ENCODE data around the gene RSPH1.

Gene RSPH1

GRCh38 chr21:42461881-42462877, 33.8 kb downstream of the RSPH1 start:
- DNase-seq = no peak

DNA sequence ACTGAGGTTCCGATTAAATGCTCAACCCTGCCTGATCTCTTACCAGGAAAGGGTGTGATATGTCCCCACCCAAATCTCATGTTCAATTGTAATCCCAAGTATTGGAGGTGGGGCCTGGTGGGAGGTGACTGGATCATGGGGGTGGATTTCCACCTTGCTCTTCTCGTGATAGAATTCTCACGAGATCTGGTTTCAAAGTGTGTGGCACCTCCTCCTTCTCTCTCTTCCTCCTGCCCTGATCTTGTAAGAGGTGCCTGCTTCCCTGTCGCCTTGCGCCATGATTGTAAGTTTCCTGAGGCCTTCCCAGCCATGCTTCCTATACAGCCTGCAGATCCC, 34.9 kb downstream of the RSPH1 start:
- DNase-seq = no peak

GRCh38 chr21:42460391-42461184, 35.4 kb downstream of the RSPH1 start:
- DNase-seq = no peak

DNA sequence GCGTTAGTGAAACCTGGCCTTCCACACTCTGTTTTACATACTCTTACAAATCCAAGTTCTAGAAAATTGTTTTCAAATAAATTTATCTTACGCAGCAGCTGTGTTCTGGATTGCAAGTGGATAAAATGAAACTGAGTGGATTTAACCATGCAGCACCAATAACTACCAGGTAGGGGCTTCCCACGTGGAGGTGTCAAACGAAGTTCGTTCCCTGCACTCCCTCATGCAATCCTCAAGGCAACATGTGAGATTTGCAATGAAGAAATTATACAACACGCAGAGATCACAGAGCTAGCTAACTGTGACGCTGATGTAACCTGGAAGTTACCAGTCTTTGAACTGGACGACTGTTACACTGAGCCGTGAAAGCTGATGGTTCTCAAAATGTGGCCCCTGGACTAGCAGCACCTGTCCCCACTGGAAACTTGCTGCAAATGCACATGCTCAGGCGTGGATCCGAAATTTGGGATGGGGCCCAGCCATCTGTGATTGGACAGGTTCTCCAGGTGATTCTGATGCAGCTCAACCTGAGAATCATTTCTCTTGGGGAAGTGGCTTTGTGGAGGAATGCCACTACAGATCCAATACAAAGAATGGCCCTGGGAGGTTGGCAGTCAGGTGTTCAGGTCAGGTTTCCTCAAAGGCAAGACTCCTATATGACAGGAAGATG, 36.3 kb downstream of the RSPH1 start:
- no peak for DNase-seq

DNA sequence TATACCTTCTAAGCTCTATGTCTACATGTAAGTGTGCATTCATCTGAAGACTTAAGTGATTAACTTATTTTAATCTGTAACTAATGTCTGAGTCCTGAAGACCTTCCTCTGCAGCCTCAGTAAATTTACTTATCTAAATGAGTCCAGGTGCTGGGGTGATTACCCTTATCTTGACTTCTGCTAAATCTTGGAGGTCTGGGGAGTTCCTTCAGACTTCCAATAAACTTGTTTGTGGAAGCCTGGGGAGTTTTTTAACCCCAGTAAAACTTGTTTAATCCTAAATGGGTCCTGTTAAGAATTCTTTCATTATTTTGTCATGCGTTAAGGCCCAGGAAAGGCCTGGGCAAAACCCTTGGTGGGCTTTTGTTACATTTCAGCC, 37.0 kb downstream of the RSPH1 start:
- no peak for DNase-seq

GRCh38 chr21:42456457-42456856, 39.6 kb downstream of the RSPH1 start:
- no peak for DNase-seq

GRCh38 chr21:42455754-42456440, 40.1 kb downstream of the RSPH1 start:
- no peak for DNase-seq

- DNase-seq = no peak
Measured at GRCh38 chr21:42455196-42455595, 40.8 kb downstream of the RSPH1 start.

DNA sequence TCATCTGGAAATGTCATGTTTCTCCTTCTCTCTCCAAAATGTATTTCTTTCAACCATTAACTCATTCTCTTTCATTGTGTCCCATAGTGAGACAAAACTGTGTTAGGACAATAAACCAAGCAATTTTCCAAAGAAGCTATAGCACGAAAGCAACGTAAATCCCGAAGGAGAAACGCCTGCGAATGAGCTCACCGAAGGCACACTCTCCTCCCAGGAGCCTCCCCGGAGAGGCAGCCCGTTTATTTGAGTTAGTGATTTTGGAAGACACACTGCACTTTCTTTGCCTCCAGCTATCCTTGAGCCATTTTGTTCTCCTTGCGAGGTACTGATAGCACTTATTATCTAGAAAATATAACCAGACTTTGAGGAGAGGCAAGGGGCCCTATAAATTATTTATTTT, 41.2 kb downstream of the RSPH1 start:
- DNase-seq = no peak

- DNase-seq = no peak
Measured at GRCh38 chr21:42453986-42454570, 41.9 kb downstream of the RSPH1 start.

DNA sequence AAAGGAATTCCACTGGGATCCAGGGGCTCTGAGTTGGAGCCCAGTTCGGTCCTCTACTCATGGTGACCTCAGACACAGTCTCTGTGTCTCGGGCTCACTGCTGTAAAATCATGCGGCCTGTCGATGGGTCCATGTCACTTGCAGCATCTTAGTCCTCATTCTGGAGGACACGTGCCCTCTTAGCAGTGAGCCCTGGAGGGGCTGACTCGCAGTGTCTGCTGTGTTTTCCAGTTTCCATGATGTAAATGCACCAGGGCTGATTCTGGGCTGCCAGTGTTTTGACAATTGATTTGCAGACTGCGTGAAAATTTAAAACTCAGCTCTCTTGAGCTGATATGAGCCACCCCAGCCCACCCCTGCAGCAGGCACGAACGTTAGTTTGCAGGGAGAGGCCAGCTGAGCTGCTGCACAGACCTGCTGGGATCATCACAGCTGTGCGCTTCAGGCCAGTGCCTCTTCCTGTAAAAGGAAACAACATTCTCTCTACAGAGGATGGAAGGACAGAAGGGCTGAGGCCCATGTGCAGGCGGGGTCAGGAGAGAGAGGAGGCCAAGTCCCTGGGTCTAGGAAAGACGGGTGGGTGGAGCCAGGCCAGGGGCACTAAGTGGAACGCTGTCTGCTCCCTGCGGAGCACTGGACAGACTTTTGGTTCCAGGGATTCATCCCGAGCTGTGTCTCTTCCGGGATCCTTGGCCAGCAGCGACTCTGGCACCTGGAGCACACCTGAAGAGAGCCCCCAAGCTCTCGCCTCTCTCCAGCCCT, 42.6 kb downstream of the RSPH1 start:
- no peak for DNase-seq

- no peak for DNase-seq
Measured at GRCh38 chr21:42452401-42453223, 43.4 kb downstream of the RSPH1 start.

DNA sequence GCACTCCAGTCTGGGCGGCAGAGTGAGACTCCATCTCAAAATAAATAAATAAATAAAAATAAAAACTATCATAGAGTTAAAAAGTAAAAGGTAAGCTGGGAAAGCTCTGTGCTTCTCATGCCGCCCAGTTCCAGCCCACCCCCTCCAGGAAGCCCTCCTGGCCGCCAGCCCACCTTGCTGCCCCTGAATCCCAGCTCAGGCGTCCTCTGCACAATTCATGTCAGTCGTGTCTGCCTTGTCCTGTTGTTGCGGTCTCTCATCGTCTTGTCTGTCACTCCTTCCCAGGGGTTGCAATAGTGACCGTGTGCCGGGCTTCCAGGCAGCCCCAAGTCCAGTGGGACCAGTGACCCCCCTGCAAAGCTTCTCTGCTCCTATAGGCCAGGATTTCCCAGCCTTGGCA, 44.1 kb downstream of the RSPH1 start:
- no peak for DNase-seq

GRCh38 chr21:42448686-42449085, 47.3 kb downstream of the RSPH1 start:
- DNase-seq = no peak

- no peak for DNase-seq
Measured at GRCh38 chr21:42447732-42448131, 48.3 kb downstream of the RSPH1 start.

GRCh38 chr21:42447182-42447581, 48.8 kb downstream of the RSPH1 start:
- DNase-seq = no peak

DNA sequence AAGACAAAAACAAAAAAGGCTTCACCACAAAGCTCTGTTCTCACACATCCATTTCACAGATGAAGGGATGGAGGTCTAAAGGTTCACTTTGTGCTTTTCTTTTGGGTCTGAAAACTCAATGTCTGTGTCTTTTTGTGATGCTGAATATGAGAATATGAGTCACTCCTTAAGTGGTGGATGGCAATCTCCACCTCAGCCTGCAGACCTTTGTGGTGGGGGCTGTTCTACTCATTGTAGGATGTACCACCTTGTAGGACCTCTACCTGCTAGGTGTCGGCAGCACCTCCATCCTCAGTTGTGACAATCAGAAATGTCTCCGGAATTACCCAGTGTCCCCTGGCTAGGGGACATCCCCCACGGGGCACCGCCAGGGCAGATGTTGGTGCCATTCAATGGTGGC, 49.5 kb downstream of the RSPH1 start:
- DNase-seq = no peak

DNA sequence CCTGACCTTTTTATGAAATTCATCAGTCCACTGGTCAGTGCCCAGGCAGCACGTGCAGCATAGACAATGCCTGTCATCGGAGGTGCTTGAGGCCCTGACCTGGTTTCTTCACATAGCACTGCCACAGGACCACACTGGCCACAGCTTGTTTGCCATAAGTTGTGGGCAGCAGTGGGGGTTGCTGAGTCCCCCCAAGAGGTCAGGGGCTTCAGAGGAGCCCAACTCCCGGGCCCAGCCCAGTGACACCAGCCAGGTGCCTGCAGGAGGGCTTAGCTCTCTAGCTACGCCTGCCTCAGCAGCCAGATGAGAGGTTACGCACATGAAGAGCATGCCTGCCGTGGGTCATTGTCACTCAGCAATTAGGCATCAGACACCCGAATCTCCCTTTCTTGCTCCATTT, 50.7 kb downstream of the RSPH1 start:
- no peak for DNase-seq

DNA sequence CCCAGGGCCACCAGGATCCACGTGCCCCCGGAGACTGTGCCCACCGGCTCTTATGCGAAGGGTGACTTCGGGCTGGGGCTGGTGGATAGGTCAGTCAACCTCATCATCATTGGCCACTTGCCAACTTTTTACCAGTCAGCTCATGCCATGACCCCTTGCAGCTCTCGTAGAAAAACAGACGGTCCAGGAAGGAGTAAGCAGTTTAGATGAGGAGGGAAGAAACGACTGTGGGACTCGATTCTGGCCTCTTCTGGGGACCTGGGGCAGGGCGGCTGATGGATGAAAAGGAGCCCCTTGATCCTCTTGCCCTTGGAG, 51.3 kb downstream of the RSPH1 start:
- no peak for DNase-seq

GRCh38 chr21:42443876-42444744, 51.9 kb downstream of the RSPH1 start:
- no peak for DNase-seq

Measured in midbrain (tissue), 1 donor.